Suprapubic skin (tissue), 4 donors: ENCODE data around the gene CSNK2A2.

Experiments
- EP300 ChIP-seq: sonication (generic); formaldehyde crosslinking; IDR thresholded peaks from one replicate; pipeline ENCODE4 v1.6.1; 2017; ENCODE audit warnings: antibody characterized with exemption
- POLR2A ChIP-seq, 2 donors: fragments of 450-650 bp; IDR thresholded peaks; one replicate each; pipeline ENCODE4 v1.6.1; 2017; ENCODE audit warnings: antibody characterized with exemption in 2 of 2, mild to moderate bottlenecking in 2 of 2, moderate library complexity in 2 of 2
- POLR2AphosphoS5 ChIP-seq, 3 donors: sonication (generic); formaldehyde crosslinking; IDR thresholded peaks; one replicate each; pipeline ENCODE4 v1.6.1; 2017; ENCODE audit warnings: antibody characterized with exemption in 3 of 3
- TF ChIP-seq, protein P1 (sequence below), 2 donors: fragments of 200-600 bp in 1 of 2; fragments of 450-650 bp in 1 of 2; sonication (generic) in 1 of 2; IDR thresholded peaks; one replicate each; pipeline ENCODE4 v1.5.1; 2016 to 2019; ENCODE audit warnings: antibody characterized with exemption in 2 of 2, mild to moderate bottlenecking in 1 of 2, moderate library complexity in 1 of 2

DNA sequence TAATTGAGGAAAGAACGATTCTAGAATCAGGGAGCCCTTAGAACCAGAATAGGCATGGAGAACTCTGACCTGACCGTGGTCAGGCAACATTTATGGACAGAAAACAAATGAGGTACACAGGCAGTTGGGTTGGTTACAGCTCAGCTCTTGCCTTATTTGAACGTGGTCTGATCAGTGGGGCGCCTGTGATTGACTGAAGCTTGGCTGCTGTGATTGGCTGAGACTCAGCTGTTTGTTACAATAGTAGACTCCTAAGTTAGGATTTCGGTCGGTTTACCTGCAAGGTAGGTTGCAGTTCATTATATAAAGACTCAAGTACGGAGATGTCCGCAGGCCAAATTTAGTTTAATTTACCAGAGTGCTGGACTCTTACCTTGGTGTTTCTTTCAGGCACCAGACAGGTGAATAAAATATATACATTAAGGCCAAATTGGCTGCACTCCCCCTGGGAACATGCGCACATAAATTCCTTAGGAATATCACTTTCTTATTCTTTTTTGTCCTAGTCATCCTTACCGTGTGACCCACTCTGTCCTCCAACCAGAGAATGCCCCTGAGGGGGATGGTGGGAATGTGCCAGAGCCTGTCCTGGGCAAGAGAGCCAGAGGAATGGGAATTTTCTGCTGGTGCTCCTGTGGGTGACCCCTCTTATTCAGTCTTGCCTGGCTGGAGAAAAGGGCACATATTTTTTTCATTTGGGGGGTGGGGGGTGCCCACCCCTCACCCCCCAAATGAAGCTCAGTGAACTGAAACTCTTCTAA lies 7.5 kb upstream of the CSNK2A2 start:
- TF ChIP-seq POLR2A (IDR thresholded peaks at IDR 0.05) = no peak
- TF ChIP-seq, protein P1, sequence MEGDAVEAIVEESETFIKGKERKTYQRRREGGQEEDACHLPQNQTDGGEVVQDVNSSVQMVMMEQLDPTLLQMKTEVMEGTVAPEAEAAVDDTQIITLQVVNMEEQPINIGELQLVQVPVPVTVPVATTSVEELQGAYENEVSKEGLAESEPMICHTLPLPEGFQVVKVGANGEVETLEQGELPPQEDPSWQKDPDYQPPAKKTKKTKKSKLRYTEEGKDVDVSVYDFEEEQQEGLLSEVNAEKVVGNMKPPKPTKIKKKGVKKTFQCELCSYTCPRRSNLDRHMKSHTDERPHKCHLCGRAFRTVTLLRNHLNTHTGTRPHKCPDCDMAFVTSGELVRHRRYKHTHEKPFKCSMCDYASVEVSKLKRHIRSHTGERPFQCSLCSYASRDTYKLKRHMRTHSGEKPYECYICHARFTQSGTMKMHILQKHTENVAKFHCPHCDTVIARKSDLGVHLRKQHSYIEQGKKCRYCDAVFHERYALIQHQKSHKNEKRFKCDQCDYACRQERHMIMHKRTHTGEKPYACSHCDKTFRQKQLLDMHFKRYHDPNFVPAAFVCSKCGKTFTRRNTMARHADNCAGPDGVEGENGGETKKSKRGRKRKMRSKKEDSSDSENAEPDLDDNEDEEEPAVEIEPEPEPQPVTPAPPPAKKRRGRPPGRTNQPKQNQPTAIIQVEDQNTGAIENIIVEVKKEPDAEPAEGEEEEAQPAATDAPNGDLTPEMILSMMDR (IDR thresholded peaks at IDR 0.05) = no peak
- TF ChIP-seq POLR2AphosphoS5 (IDR thresholded peaks at IDR 0.05) = no peak
- TF ChIP-seq EP300 = no peak
